HG03159 (cell line): ENCODE measurements around the gene DNM3.
"Not testable (repeated sequence)": the region's sequence is repeated elsewhere in the genome, so short reads cannot be mapped to it uniquely, and the experiment has no call there.

Source experiments
- ATAC-seq: cut with Tn5 transposase; IDR thresholded peaks from one replicate; pipeline ENCODE4 v1.9.1; 2021; ENCODE audit warnings: mild to moderate bottlenecking, moderate library complexity; ENCODE audit not compliant: unreplicated experiment

DNM3 gene

GRCh38 chr1:172404121-172404520, 562.8 kb downstream of the DNM3 start:
- no peak for ATAC-seq

- no peak for ATAC-seq
Measured at GRCh38 chr1:172405912-172406311, 564.6 kb downstream of the DNM3 start.

GRCh38 chr1:172406968-172407367, 565.7 kb downstream of the DNM3 start:
- no peak for ATAC-seq

GRCh38 chr1:172408958-172409357, 567.7 kb downstream of the DNM3 start:
- ATAC-seq: no peak

GRCh38 chr1:172410027-172410426, 568.7 kb downstream of the DNM3 start:
- no peak for ATAC-seq

GRCh38 chr1:172411791-172412338, 570.6 kb downstream of the DNM3 start:
- no peak for ATAC-seq

GRCh38 chr1:172414331-172414730, 573.0 kb downstream of the DNM3 start:
- no peak for ATAC-seq

GRCh38 chr1:172416496-172417035, 575.3 kb downstream of the DNM3 start:
- no peak for ATAC-seq

GRCh38 chr1:172417557-172417956, 576.3 kb downstream of the DNM3 start:
- ATAC-seq: no peak

- ATAC-seq: no peak
Measured at GRCh38 chr1:172420385-172420784, 579.1 kb downstream of the DNM3 start, which contains the start of gene C1orf105. Gene C1orf105, plus strand, starts transcription at chr1:172420685. Its CDS starts 201 bp downstream, at chr1:172420886.

GRCh38 chr1:172421974-172422604, 580.8 kb downstream of the DNM3 start:
- ATAC-seq: no peak

GRCh38 chr1:172423336-172423735, 582.0 kb downstream of the DNM3 start:
- ATAC-seq: no peak

GRCh38 chr1:172425339-172425738, 584.0 kb downstream of the DNM3 start:
- ATAC-seq: no peak

GRCh38 chr1:172427191-172427590, 585.9 kb downstream of the DNM3 start:
- no peak for ATAC-seq

GRCh38 chr1:172429331-172430127, 588.2 kb downstream of the DNM3 start:
- no peak for ATAC-seq

GRCh38 chr1:172430128-172430454, 588.8 kb downstream of the DNM3 start:
- no peak for ATAC-seq

- no peak for ATAC-seq
Measured at GRCh38 chr1:172431204-172431603, 589.9 kb downstream of the DNM3 start.

GRCh38 chr1:172431721-172432192, 590.5 kb downstream of the DNM3 start:
- ATAC-seq: no peak

GRCh38 chr1:172437183-172437582, 595.9 kb downstream of the DNM3 start:
- ATAC-seq: not testable (repeated sequence)

- no peak for ATAC-seq
Measured at GRCh38 chr1:172442404-172442803, 601.1 kb downstream of the DNM3 start.

GRCh38 chr1:172442843-172443565, 601.7 kb downstream of the DNM3 start:
- ATAC-seq: no peak
